Measurements from ENCODE around the gene ZIC2. TPM values are rescaled to one million over a fixed set of nuclear protein-coding genes. Genes with fewer than 3 reads are reported as not detected.

Gene ZIC2
- total RNA-seq, 1 donor from 2014 or later = 1.8 TPM

- Mint-ChIP-seq H3K27me3 (ENCODE audit: low read depth, unreplicated experiment) (peaks cover 77% of the 10 kb centered on the region), H3K9me3 (ENCODE audit: unreplicated experiment) (peaks cover 8% of the 10 kb centered on the region), H3K4me1 (ENCODE audit: low read depth, unreplicated experiment) (peaks cover 9% of the 10 kb centered on the region), H3K36me3 (ENCODE audit: low read depth, unreplicated experiment) (no peaks in the 10 kb centered on the region), H3K27ac (ENCODE audit: unreplicated experiment) (no peak overlapping the region), H3K4me3 (ENCODE audit: unreplicated experiment) (no peak overlapping the region)
- FAIRE-seq = no peak
- H4K20me1 ChIP-seq (ENCODE audit: insufficient read depth, low read length) = no peaks in the 10 kb centered on the region
- peaks cover 56% of the 10 kb centered on the region for H3K27me3 ChIP-seq (ENCODE audit: insufficient read depth, low read length)
- no peak overlapping the region for H2AFZ ChIP-seq (ENCODE audit: low read depth, low read length)
- H3K4me1 ChIP-seq (ENCODE audit: insufficient read depth, low read length) = no peaks in the 10 kb centered on the region
- TF ChIP-seq EZH2 (IDR thresholded peaks at IDR 0.05; ENCODE audit: insufficient read depth, low read length) (no peak), CTCF (IDR thresholded peaks at IDR 0.05; ENCODE audit: insufficient read depth, low read depth, low read length) (no peak)
- peak overlapping the region; percentile 75 for H3K4me2 ChIP-seq (ENCODE audit: low read length)
- peak overlapping the region; percentile 51 for H3K9ac ChIP-seq (ENCODE audit: low read length)
- no peaks in the 10 kb centered on the region for H3K9me3 ChIP-seq (ENCODE audit: insufficient read depth, low read depth, low read length)
- H3K27ac ChIP-seq (ENCODE audit: low read depth, low read length) = peak overlapping the region; percentile 7
- H3K79me2 ChIP-seq (ENCODE audit: insufficient read depth, low read length) = no peaks in the 10 kb centered on the region
- H3K36me3 ChIP-seq (ENCODE audit: insufficient read depth, low read length) = no peaks in the 10 kb centered on the region
- no peak for DNase-seq (ENCODE audit: low read depth)
- H3K4me3 ChIP-seq (ENCODE audit: insufficient read depth, low read depth, low read length) = peak overlapping the region; percentile 50
Observed at GRCh38 chr13:99995104-99995588, 13.6 kb downstream of the ZIC2 start.

DNA sequence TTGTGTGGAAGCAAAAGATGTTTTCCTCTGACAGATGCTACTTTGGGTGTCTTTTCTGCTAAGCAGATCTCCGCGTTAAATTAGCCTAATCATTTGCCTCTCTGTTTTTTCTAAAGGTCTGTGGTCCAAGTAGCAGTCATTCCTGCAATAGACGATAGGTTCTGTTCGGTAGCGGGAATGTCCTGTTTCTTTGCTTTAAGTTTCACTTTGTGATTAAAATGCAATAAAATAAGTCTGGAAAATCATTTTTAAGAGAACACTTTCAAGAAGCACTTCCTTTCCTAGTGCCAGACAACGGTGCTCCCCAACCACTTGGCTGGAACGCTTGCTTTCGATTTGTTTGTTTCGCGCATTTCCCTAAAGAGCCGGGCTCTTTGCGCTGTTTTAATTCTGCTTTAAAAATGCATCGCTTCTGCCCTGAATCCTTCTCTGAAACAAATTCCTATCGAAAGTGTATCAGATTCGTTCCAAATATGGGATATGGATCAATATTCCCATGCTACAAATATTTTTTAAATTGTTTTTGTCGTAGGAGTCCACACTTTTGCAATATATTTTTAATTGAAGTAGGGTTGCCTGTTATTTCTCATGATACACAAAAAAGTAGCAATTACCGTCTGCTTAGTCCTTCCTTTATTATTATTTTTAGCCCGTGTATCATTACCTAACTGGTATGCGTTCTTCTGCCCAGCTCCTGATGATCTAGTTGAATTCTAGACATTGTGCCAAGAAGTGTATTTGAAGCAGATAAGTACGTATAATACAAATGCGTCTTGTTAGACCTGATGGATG is 14.2 kb downstream of the ZIC2 start:
- Histone ChIP-seq H3K36me3 (ENCODE audit: insufficient read depth, low read length) (no peaks in the 10 kb centered on the region), H3K27ac (ENCODE audit: low read depth, low read length) (peak overlapping the region; percentile 7), H3K79me2 (ENCODE audit: insufficient read depth, low read length) (no peaks in the 10 kb centered on the region), H3K27me3 (ENCODE audit: insufficient read depth, low read length) (peaks cover 55% of the 10 kb centered on the region), H4K20me1 (ENCODE audit: insufficient read depth, low read length) (no peaks in the 10 kb centered on the region), H3K9me3 (ENCODE audit: insufficient read depth, low read depth, low read length) (no peaks in the 10 kb centered on the region), H3K9ac (ENCODE audit: low read length) (peak overlapping the region; percentile 51), H3K4me2 (ENCODE audit: low read length) (peak overlapping the region; percentile 75), H2AFZ (ENCODE audit: low read depth, low read length) (no peak overlapping the region), H3K4me3 (ENCODE audit: insufficient read depth, low read depth, low read length) (peak overlapping the region; percentile 50), H3K4me1 (ENCODE audit: insufficient read depth, low read length) (no peaks in the 10 kb centered on the region)
- H3K36me3 Mint-ChIP-seq (ENCODE audit: low read depth, unreplicated experiment) = no peaks in the 10 kb centered on the region
- no peak for DNase-seq (ENCODE audit: low read depth)
- peaks cover 4% of the 10 kb centered on the region for H3K9me3 Mint-ChIP-seq (ENCODE audit: unreplicated experiment)
- peaks cover 72% of the 10 kb centered on the region for H3K27me3 Mint-ChIP-seq (ENCODE audit: low read depth, unreplicated experiment)
- TF ChIP-seq CTCF (IDR thresholded peaks at IDR 0.05; ENCODE audit: insufficient read depth, low read depth, low read length) = no peak
- no peak for TF ChIP-seq EZH2 (IDR thresholded peaks at IDR 0.05; ENCODE audit: insufficient read depth, low read length)
- no peak overlapping the region for H3K4me3 Mint-ChIP-seq (ENCODE audit: unreplicated experiment)
- no peak overlapping the region for H3K27ac Mint-ChIP-seq (ENCODE audit: unreplicated experiment)
- no peak for FAIRE-seq
- peaks cover 9% of the 10 kb centered on the region for H3K4me1 Mint-ChIP-seq (ENCODE audit: low read depth, unreplicated experiment)

Measured in astrocyte (in vitro differentiated cells and primary cell).